Endothelial cell (in vitro differentiated cells): ENCODE data around the gene MRPS2. TPM values are rescaled to one million over a fixed set of nuclear protein-coding genes. Genes with fewer than 3 reads are reported as not detected.
A peak's percentile ranks its signal among the peaks of the same experiment; 100 is the strongest.

Experiments used
- DNase-seq: peaks from one replicate; pipeline ENCODE4 v3.0.0; 2021; ENCODE audit warnings: low spot score
- H3K27ac Mint-ChIP-seq: one replicate; pipeline ENCODE4 v1.8.0; 2021; ENCODE audit warnings: mixed read lengths, inconsistent platforms; ENCODE audit not compliant: unreplicated experiment
- H3K27me3 Mint-ChIP-seq: one replicate; pipeline ENCODE4 v1.8.0; 2021; ENCODE audit warnings: mild to moderate bottlenecking, moderate library complexity, mixed read lengths, inconsistent platforms; ENCODE audit not compliant: unreplicated experiment
- H3K36me3 Mint-ChIP-seq: one replicate; pipeline ENCODE4 v1.8.0; 2021; ENCODE audit warnings: mild to moderate bottlenecking, low read depth, mixed read lengths, inconsistent platforms; ENCODE audit not compliant: unreplicated experiment
- H3K4me1 Mint-ChIP-seq: one replicate; pipeline ENCODE4 v1.8.0; 2021; ENCODE audit warnings: mild to moderate bottlenecking, mixed read lengths, inconsistent platforms; ENCODE audit not compliant: unreplicated experiment
- H3K4me3 Mint-ChIP-seq: one replicate; pipeline ENCODE4 v1.8.0; 2021; ENCODE audit warnings: mild to moderate bottlenecking, mixed read lengths, inconsistent platforms; ENCODE audit not compliant: unreplicated experiment
- H3K9me3 Mint-ChIP-seq: one replicate; pipeline ENCODE4 v1.8.0; 2021; ENCODE audit warnings: mixed read lengths, inconsistent platforms; ENCODE audit not compliant: unreplicated experiment
- CTCF ChIP-seq: fragments of 200-600 bp; sonication (generic); IDR thresholded peaks from one replicate; pipeline ENCODE4 v1.5.0; 2021; ENCODE audit warnings: antibody characterized with exemption; ENCODE audit not compliant: unreplicated experiment
- total RNA-seq: library from RNA; stranded (reverse); fragmentation: NEBNext Ultra II Directional; extraction: Animal tissue kit (Norgen Biotek cat#: 25700); gene quantifications from one replicate; pipeline ENCODE4 v1.2.1, GENCODE V29; 2021; ENCODE audit not compliant: unreplicated experiment

The MRPS2 gene
- total RNA-seq, 1 donor from 2014 or later = 42.8 TPM

GRCh38 chr9:135492886-135493669 is 7.4 kb upstream of the MRPS2 start:
- no peaks in the 10 kb centered on the region for H3K9me3 Mint-ChIP-seq
- TF ChIP-seq CTCF = no peak
- no peaks in the 10 kb centered on the region for H3K36me3 Mint-ChIP-seq
- H3K27ac Mint-ChIP-seq = no peak overlapping the region
- H3K4me1 Mint-ChIP-seq = no peaks in the 10 kb centered on the region
- DNase-seq = no peak
- H3K4me3 Mint-ChIP-seq = no peak overlapping the region
- H3K27me3 Mint-ChIP-seq = peaks cover 2% of the 10 kb centered on the region

GRCh38 chr9:135494791-135495559 is 5.5 kb upstream of the MRPS2 start:
- no peak overlapping the region for H3K4me3 Mint-ChIP-seq
- peaks cover 2% of the 10 kb centered on the region for H3K27me3 Mint-ChIP-seq
- TF ChIP-seq CTCF = no peak
- no peak for DNase-seq
- H3K4me1 Mint-ChIP-seq = no peaks in the 10 kb centered on the region
- H3K9me3 Mint-ChIP-seq = no peaks in the 10 kb centered on the region
- no peak overlapping the region for H3K27ac Mint-ChIP-seq
- no peaks in the 10 kb centered on the region for H3K36me3 Mint-ChIP-seq

- no peak for TF ChIP-seq CTCF
- Mint-ChIP-seq H3K4me3 (no peak overlapping the region), H3K4me1 (peaks cover 5% of the 10 kb centered on the region), H3K27ac (no peak overlapping the region), H3K9me3 (no peaks in the 10 kb centered on the region), H3K36me3 (peaks cover 5% of the 10 kb centered on the region), H3K27me3 (peaks cover 6% of the 10 kb centered on the region)
- no peak for DNase-seq
Measured at GRCh38 chr9:135498381-135499126, 1.9 kb upstream of the MRPS2 start.

GRCh38 chr9:135499326-135500070 is 984 bp upstream of the MRPS2 start:
- Mint-ChIP-seq H3K36me3 (peaks cover 9% of the 10 kb centered on the region), H3K4me1 (peaks cover 5% of the 10 kb centered on the region), H3K4me3 (peak overlapping the region; percentile 82), H3K27ac (no peak overlapping the region), H3K9me3 (no peaks in the 10 kb centered on the region), H3K27me3 (peaks cover 10% of the 10 kb centered on the region)
- peak; percentile 92 for DNase-seq
- TF ChIP-seq CTCF = no peak
